Body of pancreas (tissue), 4 donors: ENCODE results near the gene SERPINB1.

Experiments used
- POLR2A ChIP-seq, 3 donors: fragments of 450-650 bp; IDR thresholded peaks; one replicate each; pipeline ENCODE4 v1.6.1; 2016; ENCODE audit warnings: antibody characterized with exemption in 3 of 3, mild to moderate bottlenecking in 2 of 3
- TF ChIP-seq, protein P1 (sequence below), 7 experiments: fragments of 450-650 bp in 4 of 7; fragments of 200-600 bp in 3 of 7; sonication (generic) in 3 of 7; IDR thresholded peaks; one replicate each; pipeline ENCODE4 v1.5.1; 2016 to 2019; ENCODE audit warnings: antibody characterized with exemption in 7 of 7

DNA sequence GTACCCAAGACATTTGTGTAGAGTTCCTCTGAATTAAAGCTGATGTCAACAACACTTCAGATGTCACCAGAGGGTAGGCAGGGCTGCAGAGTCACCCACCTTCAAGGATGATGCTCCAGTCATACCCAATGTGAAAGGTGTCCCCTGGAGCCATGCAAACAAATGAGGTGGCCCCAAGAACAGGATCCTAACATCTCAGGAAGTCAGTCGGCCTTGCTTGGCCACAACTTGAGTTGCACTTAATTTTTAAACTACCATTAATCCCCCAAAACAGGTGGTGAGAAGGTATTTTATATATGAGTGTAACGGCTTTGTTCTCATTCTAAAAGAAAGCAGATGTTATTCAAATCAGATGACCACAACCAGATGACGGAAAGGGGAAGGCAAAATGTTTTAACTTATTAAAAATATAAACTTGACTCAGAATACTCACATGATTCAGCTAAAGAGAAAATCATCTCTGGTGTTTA lies 21.1 kb upstream of the SERPINB1 start:
- TF ChIP-seq, protein P1, sequence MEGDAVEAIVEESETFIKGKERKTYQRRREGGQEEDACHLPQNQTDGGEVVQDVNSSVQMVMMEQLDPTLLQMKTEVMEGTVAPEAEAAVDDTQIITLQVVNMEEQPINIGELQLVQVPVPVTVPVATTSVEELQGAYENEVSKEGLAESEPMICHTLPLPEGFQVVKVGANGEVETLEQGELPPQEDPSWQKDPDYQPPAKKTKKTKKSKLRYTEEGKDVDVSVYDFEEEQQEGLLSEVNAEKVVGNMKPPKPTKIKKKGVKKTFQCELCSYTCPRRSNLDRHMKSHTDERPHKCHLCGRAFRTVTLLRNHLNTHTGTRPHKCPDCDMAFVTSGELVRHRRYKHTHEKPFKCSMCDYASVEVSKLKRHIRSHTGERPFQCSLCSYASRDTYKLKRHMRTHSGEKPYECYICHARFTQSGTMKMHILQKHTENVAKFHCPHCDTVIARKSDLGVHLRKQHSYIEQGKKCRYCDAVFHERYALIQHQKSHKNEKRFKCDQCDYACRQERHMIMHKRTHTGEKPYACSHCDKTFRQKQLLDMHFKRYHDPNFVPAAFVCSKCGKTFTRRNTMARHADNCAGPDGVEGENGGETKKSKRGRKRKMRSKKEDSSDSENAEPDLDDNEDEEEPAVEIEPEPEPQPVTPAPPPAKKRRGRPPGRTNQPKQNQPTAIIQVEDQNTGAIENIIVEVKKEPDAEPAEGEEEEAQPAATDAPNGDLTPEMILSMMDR (IDR thresholded peaks at IDR 0.05), result no peak
- TF ChIP-seq POLR2A (IDR thresholded peaks at IDR 0.05), result no peak
